IMR-90 (cell line): Measurements from ENCODE around the gene ARHGEF6. TPM values are rescaled to one million over a fixed set of nuclear protein-coding genes. Genes with fewer than 3 reads are reported as not detected.

ENCODE experiments used
- ATAC-seq: fragments of 200-7000 bp; cut with Tn5 transposase; 2 replicates; pipeline ENCODE4 v1.9.1; 2020; ENCODE audit warnings: low read depth, mild to moderate bottlenecking, moderate library complexity
- BruUV-seq: library from RNA; stranded (reverse); fragments of 400-500 nt; replicated peaks from 2 replicates; lab custom pipeline; 2021; lab: Mats Ljungman, UMichigan
- CTCF ChIA-PET: fragments of 300-600 bp; formaldehyde crosslinking; extraction: SDS; loops from one replicate; lab custom pipeline; 2021; ENCODE audit warnings: antibody characterized with exemption; lab: Yijun Ruan, JAX
- POLR2A ChIA-PET: fragments of 300-600 bp; sonication (Branson Sonifier 250); formaldehyde crosslinking; loops from one replicate; lab custom pipeline; 2022; ENCODE audit warnings: antibody characterized with exemption; ENCODE audit not compliant: unreplicated experiment; lab: Charles Lee
- DNase-seq: peaks from one replicate; pipeline ENCODE4 v3.0.0; 2013
- H2AFZ ChIP-seq: replicated peaks from 2 replicates; pipeline ENCODE3; 2013; ENCODE audit warnings: low read length, mild to moderate bottlenecking; ENCODE audit not compliant: poor library complexity
- H2AK5ac ChIP-seq: 2 replicates; pipeline ENCODE4 v1.6.1; 2013; ENCODE audit warnings: low read depth, low read length, inconsistent platforms
- H2AK9ac ChIP-seq: replicated peaks from 2 replicates; pipeline ENCODE3; 2013; ENCODE audit warnings: mild to moderate bottlenecking, low read depth, low read length, moderate library complexity; ENCODE audit not compliant: poor library complexity
- H2BK120ac ChIP-seq: 2 replicates; pipeline ENCODE4 v1.6.1; 2013; ENCODE audit warnings: low read depth, low read length, inconsistent platforms
- H2BK15ac ChIP-seq: 3 replicates; pipeline ENCODE4 v1.6.1; 2013; ENCODE audit warnings: low read depth, low read length, inconsistent platforms
- H2BK20ac ChIP-seq: 2 replicates; pipeline ENCODE4 v1.6.1; 2013; ENCODE audit warnings: low read depth, mild to moderate bottlenecking, inconsistent platforms, low read length, moderate library complexity
- H2BK5ac ChIP-seq: 2 replicates; pipeline ENCODE4 v1.6.1; 2013; ENCODE audit warnings: mild to moderate bottlenecking, low read depth, low read length, inconsistent platforms; ENCODE audit not compliant: poor library complexity, severe bottlenecking
- H3K14ac ChIP-seq: replicated peaks from 2 replicates; pipeline ENCODE4 v1.6.1; 2013; ENCODE audit warnings: low read depth, low read length, inconsistent platforms
- H3K18ac ChIP-seq: 2 replicates; pipeline ENCODE4 v1.6.1; 2013; ENCODE audit warnings: low read depth, low read length, control low read depth
- H3K23ac ChIP-seq: 2 replicates; pipeline ENCODE4 v1.6.1; 2013; ENCODE audit warnings: low read depth, low read length, inconsistent platforms
- H3K27ac ChIP-seq: 2 replicates; pipeline ENCODE4 v1.5.1; 2013; ENCODE audit warnings: mild to moderate bottlenecking, control low read depth, low read length; ENCODE audit not compliant: insufficient read depth
- H3K27me3 ChIP-seq: 2 replicates; pipeline ENCODE4 v1.6.1; 2013; ENCODE audit warnings: low read length; ENCODE audit not compliant: control insufficient read depth, insufficient read depth
- H3K36me3 ChIP-seq: 2 replicates; pipeline ENCODE4 v1.6.1; 2013; ENCODE audit warnings: low read length, mixed read lengths; ENCODE audit not compliant: control insufficient read depth, insufficient read depth
- H3K4ac ChIP-seq: 2 replicates; pipeline ENCODE4 v1.6.1; 2013; ENCODE audit warnings: low read depth, low read length, inconsistent platforms
- H3K4me1 ChIP-seq: 2 replicates; pipeline ENCODE4 v1.6.1; 2013; ENCODE audit warnings: low read length, mixed read lengths; ENCODE audit not compliant: control insufficient read depth, insufficient read depth
- H3K4me2 ChIP-seq: 2 replicates; pipeline ENCODE4 v1.6.1; 2013; ENCODE audit warnings: low read depth, mild to moderate bottlenecking, control low read depth, low read length, moderate library complexity
- H3K4me3 ChIP-seq: 2 replicates; pipeline ENCODE4 v1.5.1; 2013; ENCODE audit warnings: low read depth, mild to moderate bottlenecking, control low read depth, low read length, moderate library complexity; ENCODE audit not compliant: insufficient read depth
- H3K56ac ChIP-seq: 2 replicates; pipeline ENCODE4 v1.6.1; 2013; ENCODE audit warnings: low read length, inconsistent platforms; ENCODE audit not compliant: insufficient read depth; ENCODE audit errors: extremely low read depth
- H3K79me1 ChIP-seq, 2 experiments: 2 replicates each; pipeline ENCODE4 v1.6.1; 2013; ENCODE audit warnings: low read length in 2 of 2, inconsistent platforms in 1 of 2, low read depth in 1 of 2
- H3K9ac ChIP-seq: 2 replicates; pipeline ENCODE4 v1.6.1; 2013; ENCODE audit warnings: low read depth, low read length, control low read depth
- H3K9me1 ChIP-seq: 2 replicates; pipeline ENCODE4 v1.6.1; 2013; ENCODE audit warnings: low read length, inconsistent platforms; ENCODE audit not compliant: insufficient read depth
- H3K9me3 ChIP-seq: 2 replicates; pipeline ENCODE4 v1.6.1; 2013; ENCODE audit warnings: low read length; ENCODE audit not compliant: control insufficient read depth, insufficient read depth
- H4K20me1 ChIP-seq: 2 replicates; pipeline ENCODE4 v1.6.1; 2013; ENCODE audit warnings: low read length, inconsistent platforms; ENCODE audit not compliant: insufficient read depth
- H4K5ac ChIP-seq: 2 replicates; pipeline ENCODE4 v1.6.1; 2013; ENCODE audit warnings: mild to moderate bottlenecking, low read depth, low read length, control low read depth
- H4K8ac ChIP-seq, 2 experiments: 2 replicates each; pipeline ENCODE4 v1.6.1; 2013; ENCODE audit warnings: low read depth in 2 of 2, low read length in 2 of 2, control low read depth in 1 of 2, inconsistent platforms in 1 of 2
- H4K91ac ChIP-seq: 2 replicates; pipeline ENCODE4 v1.6.1; 2013; ENCODE audit warnings: low read depth, low read length, inconsistent platforms; ENCODE audit not compliant: insufficient read depth
- BHLHE40 ChIP-seq: fragments of 150-350 bp; IDR thresholded peaks from 2 replicates; pipeline ENCODE4 v1.6.1; 2016; ENCODE audit warnings: mild to moderate bottlenecking, low read depth, low read length
- CTCF ChIP-seq: conservative IDR thresholded peaks from 2 replicates; pipeline ENCODE4 v1.5.1; 2012; ENCODE audit warnings: mild to moderate bottlenecking, low read depth, low read length, improper control_type of control experiment
- ELK1 ChIP-seq: fragments of 150-350 bp; IDR thresholded peaks from 2 replicates; pipeline ENCODE4 v1.6.1; 2016; ENCODE audit warnings: low read depth, mild to moderate bottlenecking, low read length, moderate library complexity, borderline replicate concordance
- FOS ChIP-seq: fragments of 150-350 bp; IDR thresholded peaks from 2 replicates; pipeline ENCODE4 v1.6.1; 2016; ENCODE audit warnings: low read depth, low read length
- MAFK ChIP-seq: IDR thresholded peaks from 2 replicates; pipeline ENCODE4 v1.6.1; 2012; ENCODE audit warnings: low read depth, low read length, improper control_type of control experiment
- MAZ ChIP-seq: IDR thresholded peaks from 2 replicates; pipeline ENCODE4 v1.6.1; 2012; ENCODE audit warnings: low read depth, mild to moderate bottlenecking, low read length, improper control_type of control experiment, moderate library complexity, borderline replicate concordance
- MXI1 ChIP-seq: IDR thresholded peaks from 2 replicates; pipeline ENCODE4 v1.6.1; 2012; ENCODE audit warnings: low read depth, mild to moderate bottlenecking, low read length, moderate library complexity, borderline replicate concordance
- NFE2L2 ChIP-seq: fragments of 150-350 bp; IDR thresholded peaks from 2 replicates; pipeline ENCODE4 v1.6.1; 2016; ENCODE audit warnings: low read depth, mild to moderate bottlenecking, low read length
- POLR2A ChIP-seq: IDR thresholded peaks from 2 replicates; pipeline ENCODE4 v1.6.1; 2012; ENCODE audit warnings: mild to moderate bottlenecking, low read depth, low read length
- RAD21 ChIP-seq: IDR thresholded peaks from 2 replicates; pipeline ENCODE4 v1.6.1; 2012; ENCODE audit warnings: low read length, improper control_type of control experiment
- RCOR1 ChIP-seq: IDR thresholded peaks from 2 replicates; pipeline ENCODE4 v1.6.1; 2012; ENCODE audit warnings: mild to moderate bottlenecking, low read length, improper control_type of control experiment; ENCODE audit not compliant: insufficient replicate concordance
- RFX5 ChIP-seq: IDR thresholded peaks from 2 replicates; pipeline ENCODE4 v1.8.0; 2012; ENCODE audit warnings: low read depth, mild to moderate bottlenecking, low read length, moderate library complexity
- SMC3 ChIP-seq: fragments of 150-350 bp; IDR thresholded peaks from 2 replicates; pipeline ENCODE4 v1.6.1; 2016; ENCODE audit warnings: low read depth, mild to moderate bottlenecking, antibody characterized with exemption, low read length, moderate library complexity
- USF2 ChIP-seq: fragments of 150-350 bp; IDR thresholded peaks from 2 replicates; pipeline ENCODE4 v1.6.1; 2017; ENCODE audit warnings: mild to moderate bottlenecking, antibody characterized with exemption, low read length, low read depth
- dilution Hi-C: fragments of 300-500 bp; cut with HindIII; formaldehyde crosslinking; loops from one replicate; pipeline ENCODE4 v1.14.3; 2018; ENCODE audit warnings: low sequenced_read_pairs; ENCODE audit not compliant: unreplicated experiment
- in situ Hi-C: fragments of 300-500 bp; cut with MboI; formaldehyde crosslinking; loops from 3 replicates; pipeline ENCODE4 v1.14.3; 2019; ENCODE audit warnings: low sequenced_read_pairs, inconsistent platforms, mixed read lengths
- intact Hi-C: fragments of 100-400 bp; cut with micrococcal nuclease; formaldehyde crosslinking; loops from 2 replicates; pipeline ENCODE4 v1.10.0; 2022
- polyA plus RNA-seq, 3 experiments: library from polyadenylated mRNA; depleted of rRNA; stranded (reverse); fragments of >200 nt; gene quantifications; 2 replicates each; pipeline ENCODE4 v1.2.3, GENCODE V29; 2012; ENCODE audit warnings: low replicate concordance in 1 of 3
- total RNA-seq: library from RNA; depleted of rRNA; stranded (reverse); fragments of >200 nt; gene quantifications from 2 replicates; pipeline ENCODE4 v1.2.3, GENCODE V29; 2012

The ARHGEF6 gene
- total and polyA plus RNA-seq, 2 of the 4 experiments (the other 2 are of a cell fraction), result 2.1 to 2.7 TPM

- H3K36me3 ChIP-seq, result no peaks in the 10 kb centered on the region
- no peak overlapping the region for H3K14ac ChIP-seq
- H4K8ac ChIP-seq, result no peak overlapping the region
- H3K23ac ChIP-seq, result no peak overlapping the region
- no peak overlapping the region for H2AK9ac ChIP-seq
- TF ChIP-seq USF2 (no peak), CTCF (no peak), FOS (no peak), SMC3 (no peak), MAZ (no peak), NFE2L2 (no peak), RAD21 (no peak), RCOR1 (no peak), BHLHE40 (no peak), ELK1 (no peak), MAFK (no peak), MXI1 (no peak), POLR2A (no peak), RFX5 (no peak)
- H3K9me3 ChIP-seq, result no peaks in the 10 kb centered on the region
- H4K20me1 ChIP-seq, result no peaks in the 10 kb centered on the region
- H3K27ac ChIP-seq, result no peak overlapping the region
- ChIA-PET POLR2A (no interaction called here), CTCF (no interaction called here)
- no peak overlapping the region for H2AK5ac ChIP-seq
- no peak for ATAC-seq
- no peak for DNase-seq
- H3K27me3 ChIP-seq, result 0 out of 2 replicates have a peak, but pooled peaks cover 1% of the 10 kb centered on the region
- H4K91ac ChIP-seq, result no peak overlapping the region
- no peak overlapping the region for H3K18ac ChIP-seq
- H3K4ac ChIP-seq, result no peak overlapping the region
- no peak overlapping the region for H4K5ac ChIP-seq
- in situ Hi-C loops, result no loop called here
- H2AFZ ChIP-seq, result no peak overlapping the region
- peaks cover 2% of the 10 kb centered on the region; the same call in 1 of the 2 replicates for H3K4me1 ChIP-seq
- H2BK20ac ChIP-seq, result no peak overlapping the region
- no peaks in the 10 kb centered on the region for H3K79me1 ChIP-seq
- no peak overlapping the region for H3K9ac ChIP-seq
- H2BK5ac ChIP-seq, result no peak overlapping the region
- no peak overlapping the region for H3K4me3 ChIP-seq
- H3K9me1 ChIP-seq, result no peaks in the 10 kb centered on the region; the same call in 1 of the 2 replicates
- intact Hi-C loops, result no loop called here
- H2BK120ac ChIP-seq, result no peak overlapping the region
- no peak overlapping the region for H3K4me2 ChIP-seq
- H3K56ac ChIP-seq, result no peak overlapping the region
- H2BK15ac ChIP-seq, result no peak overlapping the region
- dilution Hi-C loops, result no loop called here
- no TSS peak for BruUV-seq
Measured at GRCh38 chrX:136778916-136779315, 1.8 kb downstream of the ARHGEF6 start.
